Uterus (tissue), 2 donors: ENCODE data around the gene IDNK.

ENCODE experiments used
- CTCF ChIP-seq, 4 experiments: fragments of 200-600 bp in 2 of 4; fragments of 450-650 bp in 2 of 4; sonication (generic) in 2 of 4; IDR thresholded peaks; one replicate each; pipeline ENCODE4 v1.5.1; 2016 to 2019; ENCODE audit warnings: antibody characterized with exemption in 4 of 4, mild to moderate bottlenecking in 2 of 4, moderate library complexity in 1 of 4
- POLR2A ChIP-seq, 2 donors: fragments of 450-650 bp; IDR thresholded peaks; one replicate each; pipeline ENCODE4 v1.6.1; 2016; ENCODE audit warnings: antibody characterized with exemption in 2 of 2, mild to moderate bottlenecking in 1 of 2, moderate library complexity in 1 of 2

GRCh38 chr9:83656952-83657351, 34.0 kb downstream of the IDNK start:
- TF ChIP-seq CTCF (IDR thresholded peaks at IDR 0.05) (no peak), POLR2A (IDR thresholded peaks at IDR 0.05) (no peak)
